NK-92 treated with Interleukin-12 subunit alpha and Interleukin-12 subunit beta, amount 100 ng/mL, for 24 hours (cell line): ENCODE results near the gene TLK2.
"Not testable (repeated sequence)": the region's sequence is repeated elsewhere in the genome, so short reads cannot be mapped to it uniquely, and the experiment has no call there.

Experiments
- DNase-seq: peaks from one replicate; lab custom pipeline; 2025; lab: John Stamatoyannopoulos, UW

The TLK2 gene

GRCh38 chr17:62560971-62561370 is 82.3 kb downstream of the TLK2 start:
- not testable (repeated sequence) for DNase-seq

- DNase-seq, result no peak
These were observed 84.0 kb downstream of the TLK2 start for GRCh38 chr17:62562656-62563055.

GRCh38 chr17:62565817-62566216 is 87.2 kb downstream of the TLK2 start:
- DNase-seq, result no peak

- no peak for DNase-seq
These were observed 88.5 kb downstream of the TLK2 start for GRCh38 chr17:62566996-62567578.

GRCh38 chr17:62572488-62572887 is 93.9 kb downstream of the TLK2 start:
- DNase-seq, result no peak

- DNase-seq, result no peak
These were observed 94.3 kb downstream of the TLK2 start for GRCh38 chr17:62572888-62573401.

GRCh38 chr17:62573480-62574117 is 95.0 kb downstream of the TLK2 start:
- DNase-seq, result no peak

GRCh38 chr17:62576382-62576781 is 97.8 kb downstream of the TLK2 start:
- no peak for DNase-seq

GRCh38 chr17:62578757-62579487 is 100.3 kb downstream of the TLK2 start:
- DNase-seq, result no peak

- no peak for DNase-seq
These were observed 102.3 kb downstream of the TLK2 start for GRCh38 chr17:62580947-62581346.

- no peak for DNase-seq
These were observed 103.1 kb downstream of the TLK2 start for GRCh38 chr17:62581764-62582163.

- DNase-seq, result no peak
These were observed 108.9 kb downstream of the TLK2 start for GRCh38 chr17:62587554-62587953.

- DNase-seq, result no peak
These were observed 109.5 kb downstream of the TLK2 start for GRCh38 chr17:62588109-62588508.

- no peak for DNase-seq
These were observed 112.7 kb downstream of the TLK2 start for GRCh38 chr17:62591333-62591732.

GRCh38 chr17:62591822-62592221 is 113.2 kb downstream of the TLK2 start:
- not testable (repeated sequence) for DNase-seq

- no peak for DNase-seq
These were observed 113.9 kb downstream of the TLK2 start for GRCh38 chr17:62592341-62593099.

- DNase-seq, result no peak
These were observed 116.9 kb downstream of the TLK2 start for GRCh38 chr17:62595484-62595883.

- DNase-seq, result no peak
These were observed 118.0 kb downstream of the TLK2 start for GRCh38 chr17:62596662-62597061.

GRCh38 chr17:62597150-62597549 is 118.5 kb downstream of the TLK2 start:
- no peak for DNase-seq

- DNase-seq, result no peak
These were observed 119.3 kb downstream of the TLK2 start for GRCh38 chr17:62597920-62598319.

GRCh38 chr17:62599964-62600657 is 121.5 kb downstream of the TLK2 start:
- DNase-seq, result no peak

- DNase-seq, result no peak
These were observed 122.2 kb downstream of the TLK2 start for GRCh38 chr17:62600805-62601204.
